ENCODE data around the gene SPPL2C. TPM values are rescaled to one million over a fixed set of nuclear protein-coding genes. Genes with fewer than 3 reads are reported as not detected.

The SPPL2C gene, protein sequence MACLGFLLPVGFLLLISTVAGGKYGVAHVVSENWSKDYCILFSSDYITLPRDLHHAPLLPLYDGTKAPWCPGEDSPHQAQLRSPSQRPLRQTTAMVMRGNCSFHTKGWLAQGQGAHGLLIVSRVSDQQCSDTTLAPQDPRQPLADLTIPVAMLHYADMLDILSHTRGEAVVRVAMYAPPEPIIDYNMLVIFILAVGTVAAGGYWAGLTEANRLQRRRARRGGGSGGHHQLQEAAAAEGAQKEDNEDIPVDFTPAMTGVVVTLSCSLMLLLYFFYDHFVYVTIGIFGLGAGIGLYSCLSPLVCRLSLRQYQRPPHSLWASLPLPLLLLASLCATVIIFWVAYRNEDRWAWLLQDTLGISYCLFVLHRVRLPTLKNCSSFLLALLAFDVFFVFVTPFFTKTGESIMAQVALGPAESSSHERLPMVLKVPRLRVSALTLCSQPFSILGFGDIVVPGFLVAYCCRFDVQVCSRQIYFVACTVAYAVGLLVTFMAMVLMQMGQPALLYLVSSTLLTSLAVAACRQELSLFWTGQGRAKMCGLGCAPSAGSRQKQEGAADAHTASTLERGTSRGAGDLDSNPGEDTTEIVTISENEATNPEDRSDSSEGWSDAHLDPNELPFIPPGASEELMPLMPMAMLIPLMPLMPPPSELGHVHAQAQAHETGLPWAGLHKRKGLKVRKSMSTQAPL
- polyA plus RNA-seq = not detected in 2 replicates
- not detected in 2 replicates for polyA minus RNA-seq

- no peaks in the 10 kb centered on the region for H3K79me2 ChIP-seq (replicated peaks; ENCODE audit: insufficient read depth, low read length)
- no peak within 1 kb of the TSS for H3K27ac ChIP-seq (ENCODE audit: low read length)
- no peaks in the 10 kb centered on the region for H3K9me3 ChIP-seq (ENCODE audit: low read length)
- no peak within 1 kb of the TSS for H3K4me2 ChIP-seq (ENCODE audit: low read length)
- no peaks in the 10 kb centered on the region for H3K9me2 ChIP-seq (ENCODE audit: insufficient read depth, low read length)
- no peaks in the 10 kb centered on the region for H4K20me1 ChIP-seq (ENCODE audit: insufficient read depth)
- no peak within 1 kb of the TSS for H3K4me3 ChIP-seq (ENCODE audit: low read length)
- H2AFZ ChIP-seq (ENCODE audit: low read depth, low read length) = no peak within 1 kb of the TSS
- H3K9ac ChIP-seq (ENCODE audit: low read length) = no peak within 1 kb of the TSS
- H3K36me3 ChIP-seq (ENCODE audit: insufficient read depth, low read length) = no peaks in the 10 kb centered on the region
- no peaks in the 10 kb centered on the region for H3K27me3 ChIP-seq (ENCODE audit: insufficient read depth, low read depth, low read length)
- no peaks in the 10 kb centered on the region for H3F3A ChIP-seq (ENCODE audit: insufficient read depth, low read length, poor library complexity, severe bottlenecking)
- TF ChIP-seq EP300 (conservative IDR thresholded peaks at IDR 0.05; ENCODE audit: poor library complexity, severe bottlenecking) = no peak
- TF ChIP-seq SMC3 (conservative IDR thresholded peaks at IDR 0.05; ENCODE audit: poor library complexity) = no peak
- no peak for TF ChIP-seq RAD21 (conservative IDR thresholded peaks at IDR 0.05)
- no peak for TF ChIP-seq EZH2 (IDR thresholded peaks at IDR 0.05; ENCODE audit: borderline replicate concordance, insufficient read depth, low read length, poor library complexity, severe bottlenecking)
- TF ChIP-seq, protein P1, sequence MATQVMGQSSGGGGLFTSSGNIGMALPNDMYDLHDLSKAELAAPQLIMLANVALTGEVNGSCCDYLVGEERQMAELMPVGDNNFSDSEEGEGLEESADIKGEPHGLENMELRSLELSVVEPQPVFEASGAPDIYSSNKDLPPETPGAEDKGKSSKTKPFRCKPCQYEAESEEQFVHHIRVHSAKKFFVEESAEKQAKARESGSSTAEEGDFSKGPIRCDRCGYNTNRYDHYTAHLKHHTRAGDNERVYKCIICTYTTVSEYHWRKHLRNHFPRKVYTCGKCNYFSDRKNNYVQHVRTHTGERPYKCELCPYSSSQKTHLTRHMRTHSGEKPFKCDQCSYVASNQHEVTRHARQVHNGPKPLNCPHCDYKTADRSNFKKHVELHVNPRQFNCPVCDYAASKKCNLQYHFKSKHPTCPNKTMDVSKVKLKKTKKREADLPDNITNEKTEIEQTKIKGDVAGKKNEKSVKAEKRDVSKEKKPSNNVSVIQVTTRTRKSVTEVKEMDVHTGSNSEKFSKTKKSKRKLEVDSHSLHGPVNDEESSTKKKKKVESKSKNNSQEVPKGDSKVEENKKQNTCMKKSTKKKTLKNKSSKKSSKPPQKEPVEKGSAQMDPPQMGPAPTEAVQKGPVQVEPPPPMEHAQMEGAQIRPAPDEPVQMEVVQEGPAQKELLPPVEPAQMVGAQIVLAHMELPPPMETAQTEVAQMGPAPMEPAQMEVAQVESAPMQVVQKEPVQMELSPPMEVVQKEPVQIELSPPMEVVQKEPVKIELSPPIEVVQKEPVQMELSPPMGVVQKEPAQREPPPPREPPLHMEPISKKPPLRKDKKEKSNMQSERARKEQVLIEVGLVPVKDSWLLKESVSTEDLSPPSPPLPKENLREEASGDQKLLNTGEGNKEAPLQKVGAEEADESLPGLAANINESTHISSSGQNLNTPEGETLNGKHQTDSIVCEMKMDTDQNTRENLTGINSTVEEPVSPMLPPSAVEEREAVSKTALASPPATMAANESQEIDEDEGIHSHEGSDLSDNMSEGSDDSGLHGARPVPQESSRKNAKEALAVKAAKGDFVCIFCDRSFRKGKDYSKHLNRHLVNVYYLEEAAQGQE (IDR thresholded peaks at IDR 0.05; ENCODE audit: borderline replicate concordance) = no peak
- TF ChIP-seq TAF1 (IDR thresholded peaks at IDR 0.05; ENCODE audit: low read depth) = no peak
- TF ChIP-seq CTCF (IDR thresholded peaks at IDR 0.05; ENCODE audit: poor library complexity, severe bottlenecking) = no peak
- no peak for TF ChIP-seq MXI1 (conservative IDR thresholded peaks at IDR 0.05; ENCODE audit: poor library complexity, severe bottlenecking)
- TF ChIP-seq POLR2AphosphoS5 (IDR thresholded peaks at IDR 0.05) = no peak
Observed at GRCh38 chr17:45844695-45845375, at the start of gene SPPL2C. Gene SPPL2C, plus strand, starts transcription at chr17:45844881. Its CDS starts 26 bp downstream, at chr17:45844907.

DNA sequence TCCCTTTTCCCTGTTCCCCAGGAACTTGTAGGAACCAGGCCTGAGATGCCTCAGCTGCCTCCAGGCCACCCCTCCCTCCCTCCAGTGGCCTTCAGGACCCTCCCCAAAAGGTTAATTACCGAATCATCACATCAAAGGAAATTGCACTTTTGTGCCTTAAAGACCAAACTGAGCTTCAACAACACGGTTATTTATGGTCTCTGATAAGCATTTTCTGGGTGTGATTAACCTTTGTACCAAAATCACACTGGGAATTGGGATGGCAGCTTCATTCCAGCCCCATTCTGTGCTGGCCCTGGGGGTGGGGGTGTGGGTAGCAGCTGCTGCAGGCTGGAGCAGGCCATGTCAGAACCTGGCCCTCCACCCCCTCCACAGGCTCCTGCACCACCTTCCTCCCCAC is 43.9 kb upstream of the SPPL2C start:
- no peak for TF ChIP-seq SMC3 (conservative IDR thresholded peaks at IDR 0.05; ENCODE audit: poor library complexity)
- TF ChIP-seq RAD21 (conservative IDR thresholded peaks at IDR 0.05) = no peak
- TF ChIP-seq POLR2AphosphoS5 (IDR thresholded peaks at IDR 0.05) = no peak
- no peak for TF ChIP-seq MXI1 (conservative IDR thresholded peaks at IDR 0.05; ENCODE audit: poor library complexity, severe bottlenecking)
- TF ChIP-seq CTCF (IDR thresholded peaks at IDR 0.05; ENCODE audit: poor library complexity, severe bottlenecking) = no peak
- no peak for TF ChIP-seq TAF1 (IDR thresholded peaks at IDR 0.05; ENCODE audit: low read depth)
- no peak for TF ChIP-seq EP300 (conservative IDR thresholded peaks at IDR 0.05; ENCODE audit: poor library complexity, severe bottlenecking)
- TF ChIP-seq, protein P1 (IDR thresholded peaks at IDR 0.05; ENCODE audit: borderline replicate concordance) = no peak
- TF ChIP-seq EZH2 (IDR thresholded peaks at IDR 0.05; ENCODE audit: borderline replicate concordance, insufficient read depth, low read length, poor library complexity, severe bottlenecking) = no peak
- H3K4me2 ChIP-seq (ENCODE audit: low read length) = no peak overlapping the region
- H3K27me3 ChIP-seq (ENCODE audit: insufficient read depth, low read depth, low read length) = no peaks in the 10 kb centered on the region
- no peaks in the 10 kb centered on the region for H3K79me2 ChIP-seq (replicated peaks; ENCODE audit: insufficient read depth, low read length)
- H3K27ac ChIP-seq (ENCODE audit: low read length) = no peak overlapping the region
- no peak overlapping the region for H2AFZ ChIP-seq (ENCODE audit: low read depth, low read length)
- H3K4me3 ChIP-seq (ENCODE audit: low read length) = no peak overlapping the region
- H3K36me3 ChIP-seq (ENCODE audit: insufficient read depth, low read length) = no peaks in the 10 kb centered on the region
- H3K9me3 ChIP-seq (ENCODE audit: low read length) = no peaks in the 10 kb centered on the region
- no peaks in the 10 kb centered on the region for H3K9me2 ChIP-seq (ENCODE audit: insufficient read depth, low read length)
- H4K20me1 ChIP-seq (ENCODE audit: insufficient read depth) = no peaks in the 10 kb centered on the region
- H3F3A ChIP-seq (ENCODE audit: insufficient read depth, low read length, poor library complexity, severe bottlenecking) = no peaks in the 10 kb centered on the region
- no peak overlapping the region for H3K9ac ChIP-seq (ENCODE audit: low read length)
